Prostate gland (tissue), 2 donors: ENCODE measurements around the gene ATP9B.

Experiments
- POLR2A ChIP-seq: fragments of 450-650 bp; IDR thresholded peaks from one replicate; pipeline ENCODE4 v1.6.1; 2016; ENCODE audit warnings: antibody characterized with exemption, mild to moderate bottlenecking
- TF ChIP-seq, protein P1 (sequence below), 4 experiments: fragments of 200-600 bp in 2 of 4; fragments of 450-650 bp in 2 of 4; sonication (generic) in 2 of 4; IDR thresholded peaks; 1 replicate in 3 of 4; 2 replicates in 1 of 4; pipeline ENCODE4 v1.5.1; 2016 to 2019; ENCODE audit warnings: antibody characterized with exemption in 4 of 4, mild to moderate bottlenecking in 2 of 4, moderate library complexity in 2 of 4

DNA sequence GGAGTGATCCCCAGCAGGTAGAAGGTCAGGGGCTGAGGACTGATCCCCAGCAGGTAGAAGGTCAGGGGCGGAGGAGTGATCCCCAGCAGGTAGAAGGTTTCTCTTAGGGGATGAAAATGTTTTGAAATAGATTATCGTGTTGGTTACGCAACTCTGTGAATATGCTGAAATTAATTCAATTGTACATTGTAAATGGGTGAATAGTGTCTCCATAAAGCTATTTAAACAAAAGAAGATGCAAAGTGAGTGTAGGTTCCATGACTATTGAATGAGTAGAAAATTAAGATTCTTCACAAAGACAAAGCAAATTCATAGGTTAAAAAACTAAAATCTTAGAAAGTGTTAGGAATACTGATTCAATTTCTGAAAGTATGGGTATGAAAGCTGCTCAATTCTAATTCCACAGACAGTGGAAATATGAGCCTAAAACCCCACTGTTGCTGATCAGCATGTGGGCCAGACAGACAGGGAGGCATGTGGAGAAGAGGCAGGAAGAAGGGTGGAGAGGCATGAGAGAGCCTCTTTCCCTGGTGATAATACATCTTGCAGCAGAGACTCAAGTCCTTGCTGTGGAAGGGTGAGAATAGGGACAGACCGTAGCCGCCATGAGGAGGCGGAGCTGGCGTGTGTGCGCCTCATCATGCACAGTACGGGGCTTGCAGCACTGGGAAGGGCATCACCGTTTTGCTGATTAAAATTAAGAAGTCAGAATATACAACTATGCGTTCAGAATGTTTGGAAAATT, 240.6 kb downstream of the ATP9B start:
- TF ChIP-seq, protein P1, sequence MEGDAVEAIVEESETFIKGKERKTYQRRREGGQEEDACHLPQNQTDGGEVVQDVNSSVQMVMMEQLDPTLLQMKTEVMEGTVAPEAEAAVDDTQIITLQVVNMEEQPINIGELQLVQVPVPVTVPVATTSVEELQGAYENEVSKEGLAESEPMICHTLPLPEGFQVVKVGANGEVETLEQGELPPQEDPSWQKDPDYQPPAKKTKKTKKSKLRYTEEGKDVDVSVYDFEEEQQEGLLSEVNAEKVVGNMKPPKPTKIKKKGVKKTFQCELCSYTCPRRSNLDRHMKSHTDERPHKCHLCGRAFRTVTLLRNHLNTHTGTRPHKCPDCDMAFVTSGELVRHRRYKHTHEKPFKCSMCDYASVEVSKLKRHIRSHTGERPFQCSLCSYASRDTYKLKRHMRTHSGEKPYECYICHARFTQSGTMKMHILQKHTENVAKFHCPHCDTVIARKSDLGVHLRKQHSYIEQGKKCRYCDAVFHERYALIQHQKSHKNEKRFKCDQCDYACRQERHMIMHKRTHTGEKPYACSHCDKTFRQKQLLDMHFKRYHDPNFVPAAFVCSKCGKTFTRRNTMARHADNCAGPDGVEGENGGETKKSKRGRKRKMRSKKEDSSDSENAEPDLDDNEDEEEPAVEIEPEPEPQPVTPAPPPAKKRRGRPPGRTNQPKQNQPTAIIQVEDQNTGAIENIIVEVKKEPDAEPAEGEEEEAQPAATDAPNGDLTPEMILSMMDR (IDR thresholded peaks at IDR 0.05) = no peak
- TF ChIP-seq POLR2A = no peak
